PC-3 (cell line): ENCODE results near the gene PPP2R3B. TPM values are rescaled to one million over a fixed set of nuclear protein-coding genes. Genes with fewer than 3 reads are reported as not detected.

Source experiments
- ATAC-seq: fragments of 200-7000 bp; cut with Tn5 transposase; 2 replicates; pipeline ENCODE4 v1.9.1; 2020; ENCODE audit warnings: mild to moderate bottlenecking, moderate library complexity
- BruUV-seq: library from RNA; stranded (reverse); fragments of 400-500 nt; replicated peaks from 2 replicates; lab custom pipeline; 2021; lab: Mats Ljungman, UMichigan
- CTCF ChIA-PET: fragments of 300-600 bp; sonication (Branson Sonifier 250); formaldehyde crosslinking; loops from one replicate; lab custom pipeline; 2022; ENCODE audit warnings: antibody characterized with exemption; lab: Charles Lee
- POLR2A ChIA-PET: fragments of 300-600 bp; sonication (Branson Sonifier 250); formaldehyde crosslinking; loops from one replicate; lab custom pipeline; 2022; ENCODE audit warnings: antibody characterized with exemption; ENCODE audit not compliant: unreplicated experiment; lab: Charles Lee
- DNase-seq: peaks from one replicate; pipeline ENCODE4 v3.0.0-alpha.2; 2015
- H2AFZ ChIP-seq: fragments of 300-600 bp; sonication (generic); 2 replicates; pipeline ENCODE4 v1.6.0; 2016; ENCODE audit warnings: antibody characterized with exemption, low read length
- H3F3A ChIP-seq: fragments of 300-600 bp; sonication (generic); one replicate; pipeline ENCODE4 v1.6.0; 2017; ENCODE audit warnings: antibody characterized with exemption, low read length, control low read depth, mild to moderate bottlenecking; ENCODE audit not compliant: unreplicated experiment
- H3K27ac ChIP-seq: fragments of 300-600 bp; sonication (generic); 2 replicates; pipeline ENCODE4 v1.5.1; 2016; ENCODE audit warnings: mild to moderate bottlenecking, low read length
- H3K27me3 ChIP-seq: fragments of 300-600 bp; sonication (generic); 2 replicates; pipeline ENCODE4 v1.6.1; 2016; ENCODE audit warnings: low read length, mixed read lengths
- H3K36me3 ChIP-seq: fragments of 300-600 bp; sonication (generic); 2 replicates; pipeline ENCODE4 v1.6.1; 2016; ENCODE audit warnings: low read depth, mixed run types, low read length, mixed read lengths
- H3K4me1 ChIP-seq: fragments of 300-600 bp; sonication (generic); 2 replicates; pipeline ENCODE4 v1.5.1; 2016; ENCODE audit warnings: low read length; ENCODE audit not compliant: insufficient read depth
- H3K4me2 ChIP-seq: fragments of 300-600 bp; sonication (generic); 2 replicates; pipeline ENCODE4 v1.6.0; 2016; ENCODE audit warnings: low read length
- H3K4me3 ChIP-seq: fragments of 300-600 bp; sonication (generic); 2 replicates; pipeline ENCODE4 v1.5.1; 2016; ENCODE audit warnings: mild to moderate bottlenecking, low read length, mixed read lengths
- H3K79me2 ChIP-seq: fragments of 300-600 bp; sonication (generic); 2 replicates; pipeline ENCODE4 v1.6.1; 2017; ENCODE audit warnings: low read length, mixed read lengths
- H3K9ac ChIP-seq: fragments of 300-600 bp; sonication (generic); 2 replicates; pipeline ENCODE4 v1.6.0; 2016; ENCODE audit warnings: mild to moderate bottlenecking, low read length
- H3K9me2 ChIP-seq: fragments of 300-600 bp; sonication (generic); replicated peaks from 2 replicates; pipeline ENCODE4 v1.6.1; 2016; ENCODE audit warnings: mixed run types, low read length, mixed read lengths
- H3K9me3 ChIP-seq: fragments of 300-600 bp; sonication (generic); 2 replicates; pipeline ENCODE4 v1.6.1; 2016; ENCODE audit warnings: low read length, mixed read lengths
- H4K20me1 ChIP-seq: fragments of 300-600 bp; sonication (generic); 2 replicates; pipeline ENCODE4 v1.6.1; 2016; ENCODE audit warnings: low read length, mixed read lengths
- EZH2 ChIP-seq: fragments of 300-600 bp; sonication (generic); IDR thresholded peaks from one replicate; pipeline ENCODE4 v1.6.1; 2017; ENCODE audit warnings: antibody characterized with exemption, mild to moderate bottlenecking, low read length; ENCODE audit not compliant: unreplicated experiment
- EZH2phosphoT487 ChIP-seq: fragments of 300-600 bp; sonication (generic); IDR thresholded peaks from 2 replicates; pipeline ENCODE4 v1.6.1; 2018; ENCODE audit warnings: mild to moderate bottlenecking, antibody characterized with exemption, low read length, borderline replicate concordance
- intact Hi-C: fragments of 100-400 bp; cut with micrococcal nuclease; formaldehyde crosslinking; loops from 2 replicates; pipeline ENCODE4 v1.9.0; 2023
- total RNA-seq: library from RNA; depleted of rRNA; stranded (reverse); fragments of >200 nt; gene quantifications from 2 replicates; pipeline ENCODE4 v1.2.3, GENCODE V29; 2014
- TF ChIP-seq, protein P1 (sequence below): fragments of 300-600 bp; sonication (generic); conservative IDR thresholded peaks from 2 replicates; pipeline ENCODE4 v1.5.1; 2017; ENCODE audit warnings: antibody characterized with exemption, low read depth, mild to moderate bottlenecking, low read length

The PPP2R3B gene
- total RNA-seq, 1 experiment from 2014 or later: 35.4 TPM

DNA sequence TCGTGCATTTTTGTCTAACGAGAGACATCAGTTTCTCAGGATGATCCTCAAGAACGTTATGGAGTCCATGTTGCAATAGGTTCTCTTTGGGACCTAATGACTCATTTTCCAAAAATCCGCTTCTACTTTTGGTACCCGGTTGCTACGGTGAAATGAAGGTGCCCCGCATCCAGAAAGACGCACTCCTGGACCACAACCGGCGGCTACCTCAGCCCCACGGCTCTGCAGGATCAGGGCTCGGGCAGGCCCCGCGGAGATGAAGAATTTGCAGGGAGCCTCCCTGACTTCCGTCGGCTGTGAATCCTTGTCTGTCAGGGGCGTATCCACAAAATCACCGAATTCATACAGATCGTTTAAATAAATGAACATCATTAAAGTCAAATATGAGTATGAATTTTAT lies 83.7 kb downstream of the PPP2R3B start:
- intact Hi-C loops: no loop called here
- H3K27ac ChIP-seq: no peak overlapping the region
- no peak overlapping the region for H2AFZ ChIP-seq
- H3K4me1 ChIP-seq: no peaks in the 10 kb centered on the region
- H3K27me3 ChIP-seq: no peaks in the 10 kb centered on the region
- H3F3A ChIP-seq: no peaks in the 10 kb centered on the region
- no TSS peak for BruUV-seq
- ATAC-seq: no peak
- H3K4me3 ChIP-seq: no peak overlapping the region
- H3K9me2 ChIP-seq: no peaks in the 10 kb centered on the region
- CTCF ChIA-PET: no interaction called here
- POLR2A ChIA-PET: no interaction called here
- H3K4me2 ChIP-seq: no peak overlapping the region
- no peak overlapping the region for H3K9ac ChIP-seq
- no peaks in the 10 kb centered on the region for H3K79me2 ChIP-seq
- no peaks in the 10 kb centered on the region for H4K20me1 ChIP-seq
- TF ChIP-seq, protein P1, sequence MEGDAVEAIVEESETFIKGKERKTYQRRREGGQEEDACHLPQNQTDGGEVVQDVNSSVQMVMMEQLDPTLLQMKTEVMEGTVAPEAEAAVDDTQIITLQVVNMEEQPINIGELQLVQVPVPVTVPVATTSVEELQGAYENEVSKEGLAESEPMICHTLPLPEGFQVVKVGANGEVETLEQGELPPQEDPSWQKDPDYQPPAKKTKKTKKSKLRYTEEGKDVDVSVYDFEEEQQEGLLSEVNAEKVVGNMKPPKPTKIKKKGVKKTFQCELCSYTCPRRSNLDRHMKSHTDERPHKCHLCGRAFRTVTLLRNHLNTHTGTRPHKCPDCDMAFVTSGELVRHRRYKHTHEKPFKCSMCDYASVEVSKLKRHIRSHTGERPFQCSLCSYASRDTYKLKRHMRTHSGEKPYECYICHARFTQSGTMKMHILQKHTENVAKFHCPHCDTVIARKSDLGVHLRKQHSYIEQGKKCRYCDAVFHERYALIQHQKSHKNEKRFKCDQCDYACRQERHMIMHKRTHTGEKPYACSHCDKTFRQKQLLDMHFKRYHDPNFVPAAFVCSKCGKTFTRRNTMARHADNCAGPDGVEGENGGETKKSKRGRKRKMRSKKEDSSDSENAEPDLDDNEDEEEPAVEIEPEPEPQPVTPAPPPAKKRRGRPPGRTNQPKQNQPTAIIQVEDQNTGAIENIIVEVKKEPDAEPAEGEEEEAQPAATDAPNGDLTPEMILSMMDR: no peak
- TF ChIP-seq EZH2 (no peak), EZH2phosphoT487 (no peak)
- no peak for DNase-seq
- peaks cover 7% of the 10 kb centered on the region; the same call in 1 of the 2 replicates for H3K36me3 ChIP-seq
- no peaks in the 10 kb centered on the region for H3K9me3 ChIP-seq

DNA sequence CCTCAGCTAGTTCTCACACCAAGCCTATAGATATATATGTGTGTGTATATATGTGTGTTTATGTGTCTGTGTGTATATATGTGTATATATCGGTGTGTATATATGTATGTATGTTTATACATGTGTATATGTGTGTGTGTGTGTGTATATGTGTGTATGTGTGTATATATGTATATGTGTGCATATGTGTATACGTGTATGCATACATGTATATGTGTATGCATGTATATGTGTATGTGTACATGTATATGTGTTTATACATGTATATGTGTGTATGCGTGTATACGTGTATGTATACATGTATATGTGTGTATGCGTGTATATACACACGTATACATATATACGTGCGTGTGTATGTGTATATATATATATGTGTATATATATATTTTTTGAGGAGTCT lies 86.4 kb downstream of the PPP2R3B start:
- peaks cover 6% of the 10 kb centered on the region for H3K36me3 ChIP-seq
- H3K4me1 ChIP-seq: no peaks in the 10 kb centered on the region
- H3K9me2 ChIP-seq: no peaks in the 10 kb centered on the region
- ATAC-seq (no peak), DNase-seq (no peak)
- H3K9ac ChIP-seq: no peak overlapping the region
- no TSS peak for BruUV-seq
- no peaks in the 10 kb centered on the region for H3K27me3 ChIP-seq
- H3K79me2 ChIP-seq: no peaks in the 10 kb centered on the region
- H2AFZ ChIP-seq: no peak overlapping the region
- no peak for TF ChIP-seq EZH2phosphoT487
- no peak for TF ChIP-seq EZH2
- TF ChIP-seq, protein P1: no peak
- H3K4me2 ChIP-seq: no peak overlapping the region
- ChIA-PET CTCF (no interaction called here), POLR2A (no interaction called here)
- no peaks in the 10 kb centered on the region for H4K20me1 ChIP-seq
- H3K9me3 ChIP-seq: no peaks in the 10 kb centered on the region
- H3K4me3 ChIP-seq: no peak overlapping the region
- intact Hi-C loops: no loop called here
- no peak overlapping the region for H3K27ac ChIP-seq
- H3F3A ChIP-seq: no peaks in the 10 kb centered on the region

DNA sequence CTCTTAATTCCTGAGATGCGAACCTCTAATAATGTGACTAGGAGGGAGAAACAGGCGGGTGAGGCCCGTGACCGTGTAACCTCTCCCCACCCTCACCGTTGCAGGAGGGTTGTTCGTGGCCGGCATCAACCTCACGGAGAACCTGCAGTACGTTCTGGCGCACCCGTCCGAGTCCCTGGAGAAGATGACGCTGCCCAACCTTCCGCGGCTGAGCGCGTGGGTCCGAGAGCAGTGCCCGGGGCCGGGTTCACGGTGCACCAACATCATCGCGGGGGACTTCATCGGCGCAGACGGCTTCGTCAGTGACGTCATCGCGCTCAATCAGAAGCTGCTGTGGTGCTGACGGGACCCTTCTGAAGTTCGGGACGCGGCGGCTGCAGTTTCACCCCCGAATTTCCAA lies 87.7 kb downstream of the PPP2R3B start:
- Histone ChIP-seq H3K36me3 (peaks cover 6% of the 10 kb centered on the region), H3K79me2 (no peaks in the 10 kb centered on the region), H4K20me1 (no peaks in the 10 kb centered on the region), H3K9me3 (no peaks in the 10 kb centered on the region), H3F3A (no peaks in the 10 kb centered on the region), H3K27ac (no peak overlapping the region), H3K4me2 (no peak overlapping the region), H3K9ac (no peak overlapping the region), H3K27me3 (no peaks in the 10 kb centered on the region), H3K4me3 (no peak overlapping the region), H3K9me2 (no peaks in the 10 kb centered on the region), H2AFZ (no peak overlapping the region), H3K4me1 (no peaks in the 10 kb centered on the region)
- ChIA-PET CTCF (no interaction called here), POLR2A (no interaction called here)
- intact Hi-C loops: no loop called here
- ATAC-seq: no peak
- BruUV-seq: no TSS peak
- DNase-seq: no peak
- TF ChIP-seq EZH2: no peak
- TF ChIP-seq, protein P1: no peak
- TF ChIP-seq EZH2phosphoT487: no peak
